Astrocyte of the cerebellum (primary cell): ENCODE data around the gene MTA3.

ENCODE experiments used
- DNase-seq: peaks from one replicate; pipeline ENCODE4 v3.0.0-alpha.2; 2011; ENCODE audit warnings: low read depth
- H3K4me3 ChIP-seq: 2 replicates; pipeline ENCODE4 v1.5.1; 2011; ENCODE audit warnings: mild to moderate bottlenecking, low read depth, low read length, moderate library complexity
- CTCF ChIP-seq: IDR thresholded peaks from 2 replicates; pipeline ENCODE4 v1.5.1; 2012; ENCODE audit warnings: low read length, low read depth, moderate library complexity, mild to moderate bottlenecking; ENCODE audit errors: missing control alignments
- in situ Hi-C: cut with HindIII; loops from 2 replicates; pipeline ENCODE4 v1.10.0; 2017; ENCODE audit warnings: low sequenced_read_pairs

The MTA3 gene

GRCh38 chr2:42652086-42652485 is 83.7 kb downstream of the MTA3 start:
- DNase-seq: no peak
- in situ Hi-C loops: no loop called here
- no peak for TF ChIP-seq CTCF
- H3K4me3 ChIP-seq: no peak overlapping the region

GRCh38 chr2:42653039-42653438 is 84.6 kb downstream of the MTA3 start:
- DNase-seq: no peak
- no peak for TF ChIP-seq CTCF
- in situ Hi-C loops: no loop called here
- H3K4me3 ChIP-seq: no peak overlapping the region

GRCh38 chr2:42653908-42654445 is 85.5 kb downstream of the MTA3 start:
- in situ Hi-C loops: no loop called here
- DNase-seq: no peak
- TF ChIP-seq CTCF: no peak
- no peak overlapping the region for H3K4me3 ChIP-seq

GRCh38 chr2:42658306-42658705 is 89.9 kb downstream of the MTA3 start:
- H3K4me3 ChIP-seq: no peak overlapping the region
- DNase-seq: no peak
- TF ChIP-seq CTCF: no peak
- in situ Hi-C loops: no loop called here

GRCh38 chr2:42659609-42660008 is 91.2 kb downstream of the MTA3 start:
- DNase-seq: peak; percentile 36
- TF ChIP-seq CTCF: no peak
- no peak overlapping the region for H3K4me3 ChIP-seq
- in situ Hi-C loops: loop anchor here (5.0 kb wide), 1 partner anchor 162 kb away; no protein-coding TSS in a partner anchor

GRCh38 chr2:42663106-42663780 is 94.8 kb downstream of the MTA3 start:
- peak; percentile 100 for TF ChIP-seq CTCF
- no peak overlapping the region for H3K4me3 ChIP-seq
- DNase-seq: peak; percentile 67
- in situ Hi-C loops: loop anchor here (5.0 kb wide), 1 partner anchor 166 kb away; no protein-coding TSS in a partner anchor
